ENCODE measurements around the gene ANKH. TPM values are rescaled to one million over a fixed set of nuclear protein-coding genes. Genes with fewer than 3 reads are reported as not detected.
"Not testable (repeated sequence)": the region's sequence is repeated elsewhere in the genome, so short reads cannot be mapped to it uniquely, and the experiment has no call there.

Gene ANKH
- polyA plus RNA-seq (2011; rRNA removed) (14.2 and 14.3 TPM in 2 replicates), polyA minus RNA-seq (2011; rRNA and poly(A)+ RNA removed) (24.0 and 31.3 TPM in 2 replicates)

GRCh38 chr5:14871214-14872069 lies at the start of gene ANKH:
Gene ANKH (minus strand): TSS chr5:14871778. CDS start chr5:14871447, 331 bp downstream.
- Histone ChIP-seq H3K4me3 (ENCODE audit: low read depth, low read length) (peak within 1 kb of the TSS; percentile 79), H3K27ac (ENCODE audit: low read depth, low read length) (peak within 1 kb of the TSS; percentile 34), H3K9me3 (ENCODE audit: control insufficient read depth, insufficient read depth, low read length) (no peaks in the 10 kb centered on the region; the same call in 1 of the 2 replicates), H3K27me3 (ENCODE audit: control insufficient read depth, insufficient read depth, low read length) (no peaks in the 10 kb centered on the region)
- POLR2A ChIA-PET, result interaction anchor here (1.0 to 1.3 kb wide), 2 partner anchors 9 to 30 kb away, joined by 9 to 11 read pairs; no protein-coding TSS in a partner anchor
- CTCF ChIA-PET, result interaction anchor here (0.6 to 3.2 kb wide), 10 partner anchors 9 to 150 kb away, joined by 3 to 18 read pairs (median 6); no protein-coding TSS in a partner anchor
- DNase-seq (ENCODE audit: low read depth, low spot score), result peak; percentile 16
- TF ChIP-seq CTCF (IDR thresholded peaks at IDR 0.05; ENCODE audit: low read depth, low read length), result no peak

- ChIA-PET POLR2A (no interaction called here), CTCF (no interaction called here)
- Histone ChIP-seq H3K9me3 (ENCODE audit: control insufficient read depth, insufficient read depth, low read length) (no peaks in the 10 kb centered on the region), H3K27me3 (ENCODE audit: control insufficient read depth, insufficient read depth, low read length) (no peaks in the 10 kb centered on the region), H3K27ac (ENCODE audit: low read depth, low read length) (no peak overlapping the region), H3K4me3 (ENCODE audit: low read depth, low read length) (no peak overlapping the region)
- DNase-seq (ENCODE audit: low read depth, low spot score), result no peak
- no peak for TF ChIP-seq CTCF (IDR thresholded peaks at IDR 0.05; ENCODE audit: low read depth, low read length)
These were observed 48.5 kb upstream of the ANKH start for GRCh38 chr5:14920121-14920520.

GRCh38 chr5:14919106-14919505 lies 47.5 kb upstream of the ANKH start:
- POLR2A ChIA-PET; H3K4me3 ChIP-seq (ENCODE audit: low read depth, low read length); H3K27ac ChIP-seq (ENCODE audit: low read depth, low read length); DNase-seq (ENCODE audit: low read depth, low spot score); H3K9me3 ChIP-seq (ENCODE audit: control insufficient read depth, insufficient read depth, low read length); H3K27me3 ChIP-seq (ENCODE audit: control insufficient read depth, insufficient read depth, low read length); CTCF ChIA-PET: not testable (repeated sequence)

GRCh38 chr5:14917719-14918118 lies 46.1 kb upstream of the ANKH start:
- no peak for DNase-seq (ENCODE audit: low read depth, low spot score)

GRCh38 chr5:14915291-14915952 lies 43.8 kb upstream of the ANKH start:
- CTCF ChIA-PET, result no interaction called here
- no peak for DNase-seq (ENCODE audit: low read depth, low spot score)
- Histone ChIP-seq H3K4me3 (ENCODE audit: low read depth, low read length) (no peak overlapping the region), H3K9me3 (ENCODE audit: control insufficient read depth, insufficient read depth, low read length) (no peaks in the 10 kb centered on the region), H3K27me3 (ENCODE audit: control insufficient read depth, insufficient read depth, low read length) (no peaks in the 10 kb centered on the region), H3K27ac (ENCODE audit: low read depth, low read length) (no peak overlapping the region)
- POLR2A ChIA-PET, result no interaction called here
- no peak for TF ChIP-seq CTCF (IDR thresholded peaks at IDR 0.05; ENCODE audit: low read depth, low read length)

More at GRCh38 chr5:14917719-14918118, 46.1 kb upstream of the ANKH start:
- CTCF ChIA-PET, result no interaction called here
- POLR2A ChIA-PET, result no interaction called here
- no peaks in the 10 kb centered on the region for H3K9me3 ChIP-seq (ENCODE audit: control insufficient read depth, insufficient read depth, low read length)
- no peak overlapping the region for H3K27ac ChIP-seq (ENCODE audit: low read depth, low read length)
- H3K27me3 ChIP-seq (ENCODE audit: control insufficient read depth, insufficient read depth, low read length), result no peaks in the 10 kb centered on the region
- H3K4me3 ChIP-seq (ENCODE audit: low read depth, low read length), result no peak overlapping the region
- TF ChIP-seq CTCF (IDR thresholded peaks at IDR 0.05; ENCODE audit: low read depth, low read length), result no peak
